Germinal center (tissue), 1 donor: ENCODE measurements around the gene ADH7.
"Not testable (repeated sequence)": the region's sequence is repeated elsewhere in the genome, so short reads cannot be mapped to it uniquely, and the experiment has no call there.

Experiments used
- DNase-seq: peaks from one replicate; pipeline ENCODE4 v3.0.0; 2012; ENCODE audit warnings: mixed read lengths, low spot score

The ADH7 gene

GRCh38 chr4:99379571-99379970 lies 55.6 kb downstream of the ADH7 start:
- no peak for DNase-seq

- no peak for DNase-seq
These were observed 56.3 kb downstream of the ADH7 start for GRCh38 chr4:99378876-99379275.

GRCh38 chr4:99377341-99377740 lies 57.8 kb downstream of the ADH7 start:
- DNase-seq, result not testable (repeated sequence)

GRCh38 chr4:99372464-99372863 lies 62.7 kb downstream of the ADH7 start:
- DNase-seq, result not testable (repeated sequence)

GRCh38 chr4:99367817-99368216 lies 67.3 kb downstream of the ADH7 start:
- not testable (repeated sequence) for DNase-seq

- no peak for DNase-seq
These were observed 68.7 kb downstream of the ADH7 start for GRCh38 chr4:99366491-99366890.

GRCh38 chr4:99362768-99363167 lies 72.4 kb downstream of the ADH7 start:
- DNase-seq, result no peak
